Middle frontal gyrus (tissue), 1 donor: ENCODE data around the gene SSR1.
"Not testable (repeated sequence)": the region's sequence is repeated elsewhere in the genome, so short reads cannot be mapped to it uniquely, and the experiment has no call there.

Experiments used
- DNase-seq: peaks from one replicate; pipeline ENCODE4 v3.0.0-alpha.2; 2015; ENCODE audit warnings: low spot score; ENCODE audit errors: extremely low spot score

The SSR1 gene

GRCh38 chr6:7319406-7319805 lies 6.4 kb upstream of the SSR1 start:
- not testable (repeated sequence) for DNase-seq

GRCh38 chr6:7317538-7317937 lies 4.5 kb upstream of the SSR1 start:
- DNase-seq: no peak

DNA sequence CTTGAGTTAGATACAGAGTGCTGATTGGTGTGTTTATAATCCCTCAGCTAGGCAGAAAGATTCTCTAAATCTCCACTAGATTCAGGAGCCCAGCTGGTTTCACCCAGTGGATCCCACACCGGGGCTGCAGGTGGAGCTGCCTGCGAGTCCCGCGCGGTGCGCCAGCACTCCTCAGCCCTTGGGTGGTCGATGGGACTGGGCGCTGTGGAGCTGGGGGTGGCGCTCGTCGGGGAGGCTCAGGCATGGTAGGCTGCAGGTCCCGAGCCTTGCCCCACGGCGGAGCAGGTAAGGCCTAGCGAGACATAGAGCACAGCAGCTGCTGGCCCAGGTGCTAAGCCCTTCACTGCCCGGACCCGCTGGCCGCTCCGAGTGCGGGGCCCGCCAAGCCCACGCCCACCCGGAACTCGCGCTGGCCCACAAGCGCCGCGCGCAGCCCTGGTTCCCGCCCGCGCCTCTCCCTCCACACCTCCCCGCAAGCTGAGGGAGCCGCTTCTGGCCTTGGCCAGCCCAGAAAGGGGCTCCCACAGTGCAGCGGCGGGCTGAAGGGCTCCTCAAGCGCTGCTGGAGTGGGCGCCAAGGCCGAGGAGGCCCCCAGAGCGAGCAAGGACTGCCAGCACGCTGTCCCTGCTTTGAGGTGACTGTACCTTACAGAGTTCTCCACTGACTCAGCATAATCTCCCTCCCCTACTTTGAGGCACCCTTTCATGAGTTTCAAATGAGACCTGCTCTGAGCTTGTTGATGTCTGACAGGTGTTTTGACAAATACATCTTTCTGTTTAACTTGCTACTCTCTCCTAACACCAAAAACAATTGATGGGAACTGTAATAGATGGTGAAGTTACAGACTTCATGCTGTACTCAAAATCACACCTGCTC lies 3.9 kb upstream of the SSR1 start:
- DNase-seq: no peak

DNA sequence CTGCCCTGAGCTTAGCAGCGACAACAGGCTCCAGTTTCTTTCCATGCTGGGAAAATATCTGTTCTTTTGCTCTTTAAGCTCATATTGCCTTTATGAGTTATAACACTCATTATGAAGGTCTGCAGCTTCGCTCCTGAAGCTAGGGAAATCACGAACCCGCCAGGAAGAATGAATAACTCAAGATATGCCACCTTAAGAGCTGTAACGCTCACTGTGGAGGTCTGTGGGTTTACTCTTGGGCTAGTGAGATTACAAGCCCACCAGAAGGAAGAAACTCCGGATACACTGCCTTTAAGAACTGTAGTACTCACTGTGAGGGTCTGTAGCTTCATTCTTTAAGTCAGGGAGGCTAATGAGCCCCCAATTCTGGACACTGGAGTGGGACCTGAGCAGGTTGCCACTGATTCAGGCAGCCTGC lies 3.0 kb upstream of the SSR1 start:
- DNase-seq: no peak

GRCh38 chr6:7315087-7315947 lies 2.3 kb upstream of the SSR1 start:
- not testable (repeated sequence) for DNase-seq

GRCh38 chr6:7314414-7314813 lies 1.4 kb upstream of the SSR1 start:
- DNase-seq: no peak

- no peak for DNase-seq
Measured at GRCh38 chr6:7313505-7314165, 636 bp upstream of the SSR1 start.

DNA sequence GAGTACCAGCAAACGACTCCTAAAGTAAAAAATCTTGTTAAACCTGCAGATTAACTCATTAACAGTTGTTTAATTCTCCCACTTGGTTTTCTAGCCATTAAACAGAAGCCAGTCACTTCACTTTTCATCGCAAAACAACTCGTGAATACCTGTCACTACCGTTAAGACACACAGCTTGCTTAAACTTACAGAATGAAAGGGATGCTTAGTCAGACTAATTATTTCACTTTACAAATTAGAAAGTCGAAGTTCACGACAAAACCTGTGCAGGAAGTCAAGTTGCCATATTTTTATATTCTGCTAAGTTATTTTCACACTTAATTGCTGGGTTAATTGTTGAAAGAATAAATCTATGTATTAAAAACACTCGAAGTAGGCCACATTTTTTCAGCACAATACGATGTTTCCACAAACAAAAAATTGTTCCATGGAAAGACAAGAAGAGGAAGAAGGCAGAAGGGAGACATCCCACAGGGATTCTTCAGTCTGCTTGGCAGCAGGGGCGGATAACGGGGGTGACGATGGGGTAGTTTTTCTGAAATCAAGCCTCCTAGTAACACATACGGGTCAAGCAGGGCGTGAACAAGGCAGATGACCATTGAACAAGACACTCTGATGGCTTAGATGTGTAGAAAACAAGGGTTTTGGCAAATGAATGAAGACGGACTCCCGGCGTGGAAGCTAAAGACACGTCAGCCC lies 933 bp downstream of the SSR1 start:
- DNase-seq: no peak

- no peak for DNase-seq
Measured at GRCh38 chr6:7311176-7311575, 1.8 kb downstream of the SSR1 start.

- no peak for DNase-seq
Measured at GRCh38 chr6:7309050-7309449, 3.9 kb downstream of the SSR1 start.

- DNase-seq: no peak
Measured at GRCh38 chr6:7307533-7307932, 5.5 kb downstream of the SSR1 start.

DNA sequence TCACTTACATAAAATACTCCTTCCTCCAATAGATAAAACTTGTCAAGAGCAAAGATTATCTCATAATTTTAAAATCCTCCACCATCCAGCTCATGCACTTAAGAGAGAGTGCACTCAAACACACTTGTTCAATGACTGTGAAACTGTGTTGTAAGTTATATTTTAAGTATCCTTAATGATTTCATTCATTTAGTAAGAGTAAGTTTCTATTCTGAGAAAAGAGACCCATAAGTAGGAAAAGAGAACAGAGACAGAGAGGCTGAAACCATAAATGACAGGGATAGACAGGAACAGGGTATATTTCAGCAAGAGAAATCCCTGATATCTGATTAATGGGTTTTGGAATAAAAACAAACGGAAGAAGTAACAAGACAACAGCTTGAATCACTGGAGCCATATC lies 8.2 kb downstream of the SSR1 start:
- no peak for DNase-seq

- no peak for DNase-seq
Measured at GRCh38 chr6:7301702-7302101, 11.3 kb downstream of the SSR1 start.

DNA sequence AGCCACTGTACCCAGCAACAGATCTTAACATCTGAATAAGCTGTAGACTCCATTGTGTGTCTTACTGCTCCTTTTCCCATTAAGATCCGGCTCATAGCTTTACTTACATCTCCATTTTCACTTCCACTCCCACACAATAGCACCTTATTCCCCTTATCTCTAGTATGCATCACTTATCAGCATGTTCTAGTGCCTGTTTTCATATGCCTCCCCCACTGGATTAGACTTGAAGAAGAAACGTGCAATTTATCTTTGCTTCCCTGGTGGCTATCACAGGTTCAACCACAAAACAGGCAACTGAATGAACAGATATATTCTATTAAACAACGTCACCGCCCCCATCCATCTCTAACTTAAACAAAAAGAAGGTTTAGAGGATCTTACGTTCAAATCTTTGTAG lies 12.1 kb downstream of the SSR1 start:
- no peak for DNase-seq

DNA sequence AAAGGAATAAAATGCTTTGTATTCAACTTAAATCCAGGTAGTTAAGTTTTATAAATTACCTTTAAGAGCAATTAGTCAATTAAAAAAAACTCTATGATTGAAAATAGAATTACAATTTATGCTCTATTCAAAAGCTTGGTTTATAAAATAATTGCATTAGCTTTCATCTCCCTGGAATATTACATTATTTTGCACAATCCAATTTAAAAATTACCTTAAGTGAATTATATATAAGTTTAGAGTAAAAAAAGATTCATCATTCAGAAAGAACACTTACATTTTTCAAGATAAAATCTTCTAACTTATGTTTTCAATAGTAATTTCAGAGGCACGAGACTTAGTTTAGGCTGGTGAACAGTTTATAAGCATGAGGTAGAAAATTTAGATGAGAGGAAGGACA lies 14.9 kb downstream of the SSR1 start:
- no peak for DNase-seq

DNA sequence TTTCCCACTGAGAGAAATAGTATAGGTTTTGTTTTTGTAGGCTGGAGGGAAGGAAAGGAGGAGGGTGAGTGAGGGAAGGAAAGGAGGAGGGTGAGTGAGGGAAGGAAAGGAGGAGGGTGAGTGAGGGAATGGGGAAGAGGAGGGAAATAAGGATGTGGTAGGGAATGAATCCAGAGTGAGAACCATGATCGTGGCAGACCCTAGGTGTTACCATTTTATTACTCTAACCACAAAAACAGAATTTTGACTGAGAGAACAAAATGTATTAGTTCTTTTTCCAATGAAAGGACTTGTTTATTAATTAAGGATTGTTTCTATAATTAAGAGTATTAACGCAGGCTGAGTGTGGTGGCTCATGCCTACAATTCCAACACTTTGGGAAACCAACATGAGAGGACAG lies 16.4 kb downstream of the SSR1 start:
- no peak for DNase-seq

GRCh38 chr6:7295916-7296315 lies 17.1 kb downstream of the SSR1 start:
- no peak for DNase-seq

- DNase-seq: no peak
Measured at GRCh38 chr6:7292596-7293255, 20.3 kb downstream of the SSR1 start.

DNA sequence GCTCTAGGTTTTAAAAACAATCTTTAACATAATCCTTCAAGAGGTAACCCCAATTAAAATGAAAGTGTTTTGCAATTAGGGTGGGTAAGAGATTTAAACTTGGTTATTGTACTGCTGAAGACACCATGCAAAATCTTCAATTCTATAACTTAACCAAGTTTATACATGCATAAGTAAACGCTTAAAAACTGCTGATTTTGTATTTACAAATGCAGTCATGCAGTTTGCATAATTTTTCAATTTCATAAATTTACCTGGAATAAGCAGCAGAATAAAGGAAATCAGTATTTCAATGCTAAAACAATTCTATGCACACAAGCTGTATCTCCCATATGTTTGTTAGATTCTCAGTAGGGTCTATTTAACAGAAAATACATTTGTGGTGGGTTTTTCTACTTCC lies 22.9 kb downstream of the SSR1 start:
- DNase-seq: no peak

DNA sequence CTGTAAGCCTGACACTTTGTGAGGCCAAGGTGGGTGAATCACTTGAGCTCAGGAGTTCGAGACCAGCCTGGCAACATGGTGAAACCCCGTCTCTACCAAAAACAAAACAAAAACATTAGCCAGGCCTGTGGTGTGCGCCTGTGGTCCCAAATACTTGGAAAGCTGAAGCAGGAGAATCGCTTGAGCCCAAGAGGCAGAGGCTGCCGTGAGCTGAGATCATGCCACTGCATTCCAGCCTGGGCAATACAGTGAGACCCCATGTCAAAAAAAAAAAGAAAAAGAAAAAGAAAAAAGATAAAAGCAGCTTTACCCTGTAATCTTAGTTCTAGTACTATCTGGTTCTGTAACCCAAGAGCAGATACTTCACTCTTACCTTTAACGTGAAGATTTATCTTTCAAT lies 27.6 kb downstream of the SSR1 start:
- no peak for DNase-seq

GRCh38 chr6:7283676-7284075 lies 29.3 kb downstream of the SSR1 start:
- no peak for DNase-seq
